Coronary artery (tissue), 2 donors: Measurements from ENCODE around the gene ZNF74.

Experiments used
- DNase-seq: peaks from one replicate; pipeline ENCODE4 v3.0.0-alpha.2; 2017; ENCODE audit warnings: low spot score
- H3K27ac ChIP-seq, 2 donors: fragments of 200-600 bp; sonication (generic); one replicate each; pipeline ENCODE4 v1.5.1; 2016 to 2019
- H3K4me3 ChIP-seq: fragments of 200-600 bp; sonication (generic); 2 replicates; pipeline ENCODE4 v1.5.1; 2016; ENCODE audit warnings: mild to moderate bottlenecking, moderate library complexity
- CTCF ChIP-seq: fragments of 200-600 bp; sonication (generic); IDR thresholded peaks from one replicate; pipeline ENCODE4 v1.5.1; 2019; ENCODE audit warnings: antibody characterized with exemption

The ZNF74 gene

GRCh38 chr22:20392983-20393704, 807 bp upstream of the ZNF74 start:
- Histone ChIP-seq H3K27ac (peak overlapping the region; percentile 5 to 79), H3K4me3 (peak overlapping the region; percentile 88)
- no peak for DNase-seq
- no peak for TF ChIP-seq CTCF

- DNase-seq, result peak; percentile 70
- TF ChIP-seq CTCF, result no peak
- Histone ChIP-seq H3K4me3 (peak overlapping the region; percentile 88), H3K27ac (no peak overlapping the region)
Observed at GRCh38 chr22:20395181-20395906, 1.4 kb downstream of the ZNF74 start.

GRCh38 chr22:20395907-20396287, 1.9 kb downstream of the ZNF74 start:
- H3K4me3 ChIP-seq, result no peak overlapping the region
- no peak for TF ChIP-seq CTCF

GRCh38 chr22:20396639-20397038, 2.7 kb downstream of the ZNF74 start:
- peak; percentile 47 for DNase-seq
- no peak overlapping the region for H3K27ac ChIP-seq
- no peak overlapping the region for H3K4me3 ChIP-seq
- no peak for TF ChIP-seq CTCF

More at GRCh38 chr22:20395907-20396287, 1.9 kb downstream of the ZNF74 start:
- no peak overlapping the region for H3K27ac ChIP-seq
- DNase-seq, result no peak

GRCh38 chr22:20397498-20397897, 3.5 kb downstream of the ZNF74 start:
- Histone ChIP-seq H3K27ac (no peak overlapping the region), H3K4me3 (no peak overlapping the region)
- DNase-seq, result no peak
- TF ChIP-seq CTCF, result no peak

GRCh38 chr22:20398420-20398819, 4.5 kb downstream of the ZNF74 start:
- no peak overlapping the region for H3K4me3 ChIP-seq
- no peak for DNase-seq
- no peak for TF ChIP-seq CTCF
- H3K27ac ChIP-seq, result no peak overlapping the region
